Fibroblast of lung (primary cell): ENCODE data around the gene UPF1. TPM values are rescaled to one million over a fixed set of nuclear protein-coding genes. Genes with fewer than 3 reads are reported as not detected.

Source experiments
- DNase-seq, 2 donors: peaks; one replicate each; pipeline versions ENCODE4 v3.0.0 to v3.0.0-alpha.2; 2010; ENCODE audit warnings: low read depth in 2 of 2
- H2AFZ ChIP-seq: 2 replicates; pipeline ENCODE4 v1.5.1; 2012; ENCODE audit warnings: low read length, control low read depth, inconsistent platforms
- H3K27ac ChIP-seq: 2 replicates; pipeline ENCODE4 v1.5.1; 2011; ENCODE audit warnings: low read length, control low read depth; ENCODE audit not compliant: insufficient read depth
- H3K27me3 ChIP-seq: 2 replicates; pipeline ENCODE4 v1.5.1; 2011; ENCODE audit warnings: mild to moderate bottlenecking, low read length; ENCODE audit not compliant: control insufficient read depth, insufficient read depth
- H3K36me3 ChIP-seq: 2 replicates; pipeline ENCODE4 v1.5.1; 2011; ENCODE audit warnings: low read length; ENCODE audit not compliant: control insufficient read depth, insufficient read depth
- H3K4me1 ChIP-seq: 2 replicates; pipeline ENCODE4 v1.5.1; 2011; ENCODE audit warnings: low read length; ENCODE audit not compliant: control insufficient read depth, insufficient read depth; ENCODE audit errors: extremely low read depth
- H3K4me2 ChIP-seq: 2 replicates; pipeline ENCODE4 v1.5.1; 2011; ENCODE audit warnings: low read length, control low read depth; ENCODE audit not compliant: insufficient read depth; ENCODE audit errors: extremely low read depth
- H3K4me3 ChIP-seq, 4 experiments: fragments of 200-600 bp in 1 of 4; sonication (generic) in 1 of 4; replicated peaks in 1 of 4; 2 replicates each; pipeline ENCODE4 v1.5.1; 2011 to 2016; ENCODE audit warnings: low read length in 4 of 4, low read depth in 3 of 4, mild to moderate bottlenecking in 3 of 4, control low read depth in 2 of 4, inconsistent platforms in 1 of 4, mixed read lengths in 1 of 4; ENCODE audit not compliant: insufficient read depth in 1 of 4; ENCODE audit errors: control extremely low read depth in 1 of 4
- H3K79me2 ChIP-seq: 2 replicates; pipeline ENCODE4 v1.5.1; 2012; ENCODE audit warnings: mild to moderate bottlenecking, low read length, inconsistent platforms; ENCODE audit not compliant: control insufficient read depth, insufficient read depth
- H3K9ac ChIP-seq: 2 replicates; pipeline ENCODE4 v1.5.1; 2011; ENCODE audit warnings: mild to moderate bottlenecking, low read length, control low read depth; ENCODE audit not compliant: insufficient read depth
- H3K9me3 ChIP-seq: 2 replicates; pipeline ENCODE4 v1.5.1; 2012; ENCODE audit warnings: low read depth, low read length; ENCODE audit not compliant: control insufficient read depth, insufficient read depth
- H4K20me1 ChIP-seq: 2 replicates; pipeline ENCODE4 v1.5.1; 2011; ENCODE audit warnings: low read length; ENCODE audit not compliant: control insufficient read depth, insufficient read depth; ENCODE audit errors: extremely low read depth
- EZH2 ChIP-seq: IDR thresholded peaks from 2 replicates; pipeline ENCODE4 v1.5.1; 2012; ENCODE audit warnings: low read length, control low read depth, mild to moderate bottlenecking; ENCODE audit errors: missing control alignments
- polyA plus RNA-seq, 2 donors: library from polyadenylated mRNA; depleted of rRNA in 1 of 2; stranded (reverse) in 1 of 2; unstranded in 1 of 2; fragments of >200 nt; gene quantifications; 2 replicates each; pipeline ENCODE4 v1.2.1, GENCODE V29; 2011 to 2012; ENCODE audit warnings: missing spikeins in 1 of 2
- total RNA-seq: library from RNA; depleted of rRNA; stranded (reverse); fragments of >200 nt; gene quantifications from 2 replicates; pipeline ENCODE4 v1.2.1, GENCODE V29; 2014
- TF ChIP-seq, protein P1 (sequence below), 2 donors: IDR thresholded peaks in 1 of 2; conservative IDR thresholded peaks in 1 of 2; 1 replicate in 1 of 2; 2 replicates in 1 of 2; pipeline ENCODE4 v1.5.1; 2011 to 2012; ENCODE audit warnings: low read length in 2 of 2, control low read depth in 1 of 2, inconsistent platforms in 1 of 2, low read depth in 1 of 2, mild to moderate bottlenecking in 1 of 2

The UPF1 gene
- total and polyA plus RNA-seq, 2 donors (not counting 1 experiment from before 2014, with no cell fraction given), result 20.5 to 57.1 TPM

DNA sequence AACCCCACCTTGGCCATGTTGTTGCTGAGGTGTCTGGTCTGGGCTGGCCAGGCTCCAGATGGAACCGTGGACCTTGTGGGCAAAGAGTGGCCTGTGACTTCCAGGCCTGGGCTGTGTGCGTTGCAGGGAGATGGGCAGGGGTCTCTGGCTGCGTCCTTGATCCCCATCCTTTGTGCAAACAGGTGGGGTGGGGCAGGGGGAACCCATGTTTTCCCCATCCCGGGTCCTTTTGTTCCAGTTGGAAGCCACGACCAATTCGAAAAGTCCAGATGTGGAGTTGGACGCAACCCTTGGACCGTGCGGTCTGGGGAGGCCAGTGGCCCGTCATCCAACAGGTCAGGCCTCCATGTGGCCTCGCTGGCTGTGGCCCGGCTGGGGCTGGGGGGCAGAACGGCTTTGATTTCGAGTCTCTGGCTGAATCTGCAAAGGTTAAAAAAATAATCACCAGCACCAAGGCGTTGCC, 27.6 kb upstream of the UPF1 start:
- Histone ChIP-seq H4K20me1 (no peaks in the 10 kb centered on the region), H3K27ac (no peak overlapping the region), H3K79me2 (no peaks in the 10 kb centered on the region), H3K27me3 (peaks cover 12% of the 10 kb centered on the region), H3K4me3 (no peak overlapping the region), H2AFZ (no peak overlapping the region), H3K4me2 (no peak overlapping the region), H3K4me1 (no peaks in the 10 kb centered on the region), H3K9me3 (no peaks in the 10 kb centered on the region), H3K9ac (no peak overlapping the region), H3K36me3 (no peaks in the 10 kb centered on the region)
- TF ChIP-seq, protein P1, sequence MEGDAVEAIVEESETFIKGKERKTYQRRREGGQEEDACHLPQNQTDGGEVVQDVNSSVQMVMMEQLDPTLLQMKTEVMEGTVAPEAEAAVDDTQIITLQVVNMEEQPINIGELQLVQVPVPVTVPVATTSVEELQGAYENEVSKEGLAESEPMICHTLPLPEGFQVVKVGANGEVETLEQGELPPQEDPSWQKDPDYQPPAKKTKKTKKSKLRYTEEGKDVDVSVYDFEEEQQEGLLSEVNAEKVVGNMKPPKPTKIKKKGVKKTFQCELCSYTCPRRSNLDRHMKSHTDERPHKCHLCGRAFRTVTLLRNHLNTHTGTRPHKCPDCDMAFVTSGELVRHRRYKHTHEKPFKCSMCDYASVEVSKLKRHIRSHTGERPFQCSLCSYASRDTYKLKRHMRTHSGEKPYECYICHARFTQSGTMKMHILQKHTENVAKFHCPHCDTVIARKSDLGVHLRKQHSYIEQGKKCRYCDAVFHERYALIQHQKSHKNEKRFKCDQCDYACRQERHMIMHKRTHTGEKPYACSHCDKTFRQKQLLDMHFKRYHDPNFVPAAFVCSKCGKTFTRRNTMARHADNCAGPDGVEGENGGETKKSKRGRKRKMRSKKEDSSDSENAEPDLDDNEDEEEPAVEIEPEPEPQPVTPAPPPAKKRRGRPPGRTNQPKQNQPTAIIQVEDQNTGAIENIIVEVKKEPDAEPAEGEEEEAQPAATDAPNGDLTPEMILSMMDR (conservative IDR thresholded peaks at IDR 0.05 in 1 of 2, IDR thresholded peaks at IDR 0.05 in 1 of 2; ENCODE audit: low read depth in 1 of 2, low read length in 2 of 2), result no peak
- TF ChIP-seq EZH2, result no peak
- DNase-seq, result no peak

DNA sequence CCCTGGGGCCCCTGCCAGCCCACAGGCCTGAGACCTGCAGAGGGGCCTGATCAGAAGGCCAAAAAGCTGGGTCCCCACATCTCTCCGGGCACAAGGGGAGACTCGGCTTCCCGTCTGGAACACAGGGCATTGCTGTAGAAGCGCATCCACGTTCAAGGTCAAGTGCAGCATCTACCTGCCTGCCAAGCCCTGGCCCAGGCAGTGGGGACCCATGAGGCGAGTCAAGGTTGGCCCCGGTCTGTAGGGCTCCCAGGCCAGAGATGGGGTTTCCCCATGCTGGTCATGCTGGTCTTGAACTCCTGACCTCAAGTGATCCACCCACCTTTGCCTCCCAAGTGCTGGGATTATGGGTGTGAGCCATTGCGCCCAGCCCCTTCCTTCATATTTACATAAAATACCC, 27.1 kb upstream of the UPF1 start:
- Histone ChIP-seq H3K9ac (no peak overlapping the region), H3K27me3 (peaks cover 11% of the 10 kb centered on the region), H3K4me2 (no peak overlapping the region), H2AFZ (no peak overlapping the region), H3K79me2 (no peaks in the 10 kb centered on the region), H3K9me3 (no peaks in the 10 kb centered on the region), H3K36me3 (no peaks in the 10 kb centered on the region), H3K27ac (no peak overlapping the region), H3K4me1 (no peaks in the 10 kb centered on the region), H3K4me3 (no peak overlapping the region), H4K20me1 (no peaks in the 10 kb centered on the region)
- no peak for DNase-seq
- TF ChIP-seq, protein P1 (conservative IDR thresholded peaks at IDR 0.05 in 1 of 2, IDR thresholded peaks at IDR 0.05 in 1 of 2; ENCODE audit: low read depth in 1 of 2, low read length in 2 of 2), result no peak
- TF ChIP-seq EZH2, result no peak

DNA sequence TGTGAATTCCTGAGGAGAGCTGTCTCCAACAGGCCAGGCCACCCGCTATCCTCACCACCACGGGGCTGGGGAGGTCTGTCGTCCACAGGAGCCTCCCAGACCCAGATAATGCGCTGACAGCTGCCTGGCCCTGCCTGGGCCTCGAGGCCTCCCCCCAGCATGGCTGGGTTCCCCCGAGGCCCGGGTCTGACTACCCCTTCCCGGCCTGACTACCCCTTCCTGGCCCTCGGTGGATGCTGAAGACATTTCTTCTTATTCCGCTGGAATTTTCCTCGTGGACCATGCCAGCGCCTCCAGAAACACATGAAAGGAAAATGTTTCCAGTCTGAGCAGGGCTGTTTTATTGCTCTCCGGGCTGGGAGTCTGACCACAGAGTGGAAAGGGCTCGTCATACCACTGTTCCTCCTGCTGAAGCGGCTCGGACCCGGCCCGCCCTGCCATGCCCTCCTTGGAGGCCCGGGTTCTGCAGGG, 23.9 kb upstream of the UPF1 start:
- no peak overlapping the region for H3K4me2 ChIP-seq
- DNase-seq, result no peak

More for the DNA sequence above, 23.9 kb upstream of the UPF1 start:
- H3K36me3 ChIP-seq, result no peaks in the 10 kb centered on the region
- no peaks in the 10 kb centered on the region for H3K79me2 ChIP-seq
- no peak overlapping the region for H3K27ac ChIP-seq
- TF ChIP-seq, protein P1 (conservative IDR thresholded peaks at IDR 0.05 in 1 of 2, IDR thresholded peaks at IDR 0.05 in 1 of 2; ENCODE audit: low read depth in 1 of 2, low read length in 2 of 2), result no peak
- TF ChIP-seq EZH2, result no peak
- H4K20me1 ChIP-seq, result no peaks in the 10 kb centered on the region
- no peak overlapping the region for H3K4me3 ChIP-seq
- no peak overlapping the region for H2AFZ ChIP-seq
- no peaks in the 10 kb centered on the region for H3K9me3 ChIP-seq
- no peak overlapping the region for H3K9ac ChIP-seq
- no peaks in the 10 kb centered on the region for H3K27me3 ChIP-seq
- no peaks in the 10 kb centered on the region for H3K4me1 ChIP-seq
